Fibroblast of mammary gland (primary cell): ENCODE results near the gene TIGD1.
A peak's percentile ranks its signal among the peaks of the same experiment; 100 is the strongest.

ENCODE experiments used
- DNase-seq: peaks from one replicate; pipeline ENCODE4 v3.0.0-alpha.2; 2010; ENCODE audit warnings: low read depth
- H3K4me3 ChIP-seq: 2 replicates; pipeline ENCODE4 v1.5.1; 2011; ENCODE audit warnings: low read depth, mild to moderate bottlenecking, low read length, moderate library complexity; ENCODE audit not compliant: control insufficient read depth
- CTCF ChIP-seq: conservative IDR thresholded peaks from 2 replicates; pipeline ENCODE4 v1.5.1; 2011; ENCODE audit warnings: low read depth, low read length, inconsistent platforms; ENCODE audit not compliant: control insufficient read depth, insufficient read depth

TIGD1 gene

GRCh38 chr2:232580648-232580981, 30.3 kb upstream of the TIGD1 start:
- DNase-seq, result no peak
- H3K4me3 ChIP-seq, result no peak overlapping the region
- TF ChIP-seq CTCF, result no peak

DNA sequence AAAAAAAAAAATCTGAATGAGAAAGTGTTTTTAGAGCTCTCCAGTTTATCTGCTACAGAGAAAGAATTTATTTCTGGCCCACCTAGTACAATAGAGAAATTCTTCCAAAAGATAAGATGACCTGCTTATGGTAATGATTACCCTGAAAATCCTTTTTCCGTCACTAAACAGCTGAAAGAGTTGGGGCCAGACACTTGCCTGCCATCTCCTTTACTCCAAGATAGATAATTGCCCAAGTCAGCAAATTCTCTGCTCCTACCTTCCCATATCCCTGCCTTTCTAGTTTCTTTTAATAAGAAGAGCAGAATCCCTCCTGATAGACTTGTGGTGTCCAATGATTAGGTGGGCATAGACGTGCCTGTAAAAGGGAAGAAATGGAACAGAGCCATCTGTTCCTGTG, 28.3 kb upstream of the TIGD1 start:
- DNase-seq, result no peak
- TF ChIP-seq CTCF, result no peak
- no peak overlapping the region for H3K4me3 ChIP-seq

DNA sequence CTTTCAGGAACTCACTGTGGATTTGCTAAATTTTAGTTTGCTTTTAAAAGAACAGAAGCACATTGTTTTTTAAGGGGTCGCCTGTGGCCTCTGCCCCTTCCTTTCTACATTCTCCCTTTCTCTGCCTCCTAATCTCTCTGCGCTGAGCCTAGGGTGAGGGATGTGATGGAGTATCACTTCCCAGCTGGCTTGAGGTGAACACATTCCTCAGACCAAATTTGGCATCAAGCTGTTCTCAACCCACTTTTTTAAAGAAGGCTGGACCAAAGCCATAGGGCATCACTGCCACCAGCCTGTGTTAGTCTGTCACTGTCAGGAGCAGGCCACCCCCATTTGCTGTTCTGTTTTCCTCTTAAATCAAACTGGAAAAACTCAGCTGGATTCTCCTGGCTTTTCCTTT, 27.5 kb upstream of the TIGD1 start:
- DNase-seq, result no peak
- TF ChIP-seq CTCF, result no peak
- no peak overlapping the region for H3K4me3 ChIP-seq

GRCh38 chr2:232576995-232577394, 26.6 kb upstream of the TIGD1 start:
- H3K4me3 ChIP-seq, result no peak overlapping the region
- peak; percentile 20 for DNase-seq
- no peak for TF ChIP-seq CTCF

GRCh38 chr2:232575404-232575746, 25.0 kb upstream of the TIGD1 start:
- no peak for TF ChIP-seq CTCF
- no peak for DNase-seq
- no peak overlapping the region for H3K4me3 ChIP-seq

GRCh38 chr2:232574674-232575403, 24.5 kb upstream of the TIGD1 start:
- no peak overlapping the region for H3K4me3 ChIP-seq
- DNase-seq, result peak; percentile 26
- no peak for TF ChIP-seq CTCF

- DNase-seq, result no peak
- no peak for TF ChIP-seq CTCF
- no peak overlapping the region for H3K4me3 ChIP-seq
Observed at GRCh38 chr2:232573771-232574435, 23.5 kb upstream of the TIGD1 start.
